Activated naive CD8-positive, alpha-beta T cell treated with anti-CD3 and anti-CD28 coated beads, Interleukin-2, amount 50 U/mL, for 24 hours (primary cell): ENCODE measurements around the gene ERN1.
"Not testable (repeated sequence)": the region's sequence is repeated elsewhere in the genome, so short reads cannot be mapped to it uniquely, and the experiment has no call there.

Experiments
- ATAC-seq: fragments of 150-1000 bp; cut with Tn5 transposase; one replicate; pipeline ENCODE4 v1.10.0; 2021
- DNase-seq: peaks from one replicate; pipeline ENCODE4 v3.0.0; 2021
- H3K27ac Mint-ChIP-seq: one replicate; pipeline ENCODE4 v1.8.0; 2021; ENCODE audit warnings: mild to moderate bottlenecking, mixed read lengths
- H3K27me3 Mint-ChIP-seq: one replicate; pipeline ENCODE4 v1.8.0; 2021; ENCODE audit warnings: mixed read lengths
- H3K36me3 Mint-ChIP-seq: one replicate; pipeline ENCODE4 v1.8.0; 2021; ENCODE audit warnings: low read depth, mixed read lengths
- H3K4me1 Mint-ChIP-seq: one replicate; pipeline ENCODE4 v1.8.0; 2021; ENCODE audit warnings: mixed read lengths
- H3K4me3 Mint-ChIP-seq: one replicate; pipeline ENCODE4 v1.8.0; 2021; ENCODE audit warnings: mild to moderate bottlenecking, moderate library complexity, mixed read lengths
- H3K9me3 Mint-ChIP-seq: one replicate; pipeline ENCODE4 v1.8.0; 2021; ENCODE audit warnings: mixed read lengths

The ERN1 gene

GRCh38 chr17:64135000-64135399 lies 5.1 kb upstream of the ERN1 start:
- Mint-ChIP-seq H3K36me3 (no peaks in the 10 kb centered on the region), H3K27ac (no peak overlapping the region), H3K27me3 (no peaks in the 10 kb centered on the region), H3K4me1 (peaks cover 30% of the 10 kb centered on the region), H3K9me3 (no peaks in the 10 kb centered on the region), H3K4me3 (no peak overlapping the region)
- ATAC-seq (no peak), DNase-seq (no peak)

DNA sequence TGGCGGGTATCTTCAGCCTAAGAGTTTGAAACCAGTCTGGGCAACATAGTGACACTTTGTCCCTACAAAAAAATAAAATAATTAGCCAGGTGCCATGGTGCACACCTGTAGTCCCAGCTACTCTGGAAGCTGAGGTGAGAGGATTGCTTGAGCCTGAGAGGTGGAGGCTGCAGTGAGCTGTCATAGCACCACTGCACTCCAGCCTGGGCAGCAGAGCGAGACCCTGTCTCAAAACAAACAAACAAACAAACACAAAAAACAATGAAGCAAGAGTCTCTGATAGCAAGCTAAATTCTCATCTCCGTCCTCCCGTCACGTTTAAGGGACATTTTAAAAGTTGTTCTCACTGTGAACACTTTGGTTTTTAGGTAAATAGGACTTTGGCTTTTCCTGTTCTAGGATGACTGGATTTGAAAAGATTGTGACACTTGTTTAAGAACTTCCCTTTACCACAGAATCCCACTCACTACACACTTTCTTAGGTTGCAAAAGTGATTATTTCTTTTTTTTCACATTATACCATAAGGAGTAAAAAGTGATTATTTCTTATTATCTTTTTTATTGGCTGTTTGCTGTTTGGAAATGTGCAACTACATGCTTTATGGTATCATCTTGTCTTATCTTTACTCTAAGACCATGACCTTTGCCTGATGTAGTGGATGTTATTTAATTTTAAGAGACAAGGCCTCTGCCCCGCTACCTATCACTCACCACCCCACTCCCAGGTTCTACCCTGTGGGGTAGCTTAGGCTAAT lies 4.4 kb upstream of the ERN1 start:
- Mint-ChIP-seq H3K27ac (no peak overlapping the region), H3K36me3 (no peaks in the 10 kb centered on the region), H3K9me3 (no peaks in the 10 kb centered on the region)

DNA sequence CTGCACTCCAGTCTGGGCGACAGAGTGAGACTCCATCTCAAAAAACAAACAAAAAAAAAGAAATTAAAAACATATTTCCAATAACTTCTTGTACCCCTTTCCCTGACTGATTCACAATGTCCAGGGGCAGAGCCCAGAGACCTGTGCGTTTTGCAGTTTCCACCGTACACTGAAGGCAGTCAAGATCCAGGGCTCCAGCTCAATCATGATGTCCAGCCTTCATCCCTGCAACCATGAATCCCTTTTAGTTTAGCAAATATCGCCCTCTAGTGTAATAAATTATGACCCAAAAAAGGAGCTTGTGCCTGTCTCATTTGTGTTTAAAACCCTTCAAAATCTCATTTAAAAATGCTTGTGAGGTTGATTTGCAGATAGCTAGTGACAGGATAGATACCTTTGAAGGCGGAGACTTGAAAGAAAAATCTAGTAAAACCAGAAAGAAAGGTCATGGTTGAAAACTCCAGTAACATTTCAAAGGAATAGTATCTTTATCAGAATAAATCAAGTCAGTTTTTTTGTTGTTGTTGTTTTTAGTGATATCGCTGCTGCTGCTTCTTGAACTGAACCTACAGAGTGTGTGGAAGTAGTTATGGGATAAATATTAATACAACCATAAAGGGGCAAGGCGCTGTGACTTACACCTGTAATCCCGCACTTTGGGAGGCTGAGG lies 3.7 kb upstream of the ERN1 start:
- no peaks in the 10 kb centered on the region for H3K9me3 Mint-ChIP-seq
- H3K4me3 Mint-ChIP-seq: no peak overlapping the region
- peaks cover 35% of the 10 kb centered on the region for H3K4me1 Mint-ChIP-seq
- ATAC-seq (no peak), DNase-seq (no peak)
- peaks cover 5% of the 10 kb centered on the region for H3K36me3 Mint-ChIP-seq
- H3K27ac Mint-ChIP-seq: no peak overlapping the region
- no peaks in the 10 kb centered on the region for H3K27me3 Mint-ChIP-seq

More for the DNA sequence above, 4.4 kb upstream of the ERN1 start:
- Mint-ChIP-seq H3K4me1 (peaks cover 30% of the 10 kb centered on the region), H3K4me3 (no peak overlapping the region), H3K27me3 (no peaks in the 10 kb centered on the region)
- ATAC-seq (no peak), DNase-seq (no peak)

DNA sequence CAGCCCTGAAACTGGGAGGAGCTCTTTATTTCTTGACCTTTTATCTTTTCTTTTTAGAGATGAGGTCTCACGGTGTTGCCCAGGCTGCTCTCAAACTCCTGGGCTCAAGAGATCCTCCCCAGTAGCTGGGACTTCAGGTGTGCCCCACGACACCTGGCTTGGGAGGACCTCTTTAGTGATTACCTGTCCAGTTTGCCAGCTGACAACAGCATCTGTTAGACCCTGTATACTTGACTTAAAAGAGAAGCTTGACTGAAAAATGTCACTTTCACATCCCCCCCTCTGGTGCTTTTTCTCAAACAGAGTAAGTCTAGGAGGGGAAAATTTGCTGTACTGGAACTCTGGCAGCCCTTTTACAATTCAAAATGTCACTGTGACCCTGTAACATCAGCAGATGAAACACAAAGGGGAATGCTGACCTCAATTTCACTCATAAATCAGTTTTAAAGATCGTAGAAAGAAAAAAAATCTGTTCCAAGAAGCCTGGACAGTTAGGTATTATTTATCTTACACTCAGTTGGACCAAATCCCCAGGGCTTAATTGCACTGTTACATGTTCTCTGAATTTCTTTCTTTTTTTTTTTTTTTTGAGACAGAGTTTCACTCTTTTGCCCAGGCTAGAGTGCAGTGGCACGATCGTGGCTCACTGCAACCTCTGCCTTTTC lies 1.8 kb upstream of the ERN1 start:
- Mint-ChIP-seq H3K36me3 (peaks cover 8% of the 10 kb centered on the region), H3K4me3 (peak overlapping the region; percentile 77), H3K27ac (peak overlapping the region; percentile 85), H3K4me1 (peaks cover 48% of the 10 kb centered on the region), H3K9me3 (no peaks in the 10 kb centered on the region), H3K27me3 (no peaks in the 10 kb centered on the region)
- DNase-seq (no peak), ATAC-seq (no peak)

DNA sequence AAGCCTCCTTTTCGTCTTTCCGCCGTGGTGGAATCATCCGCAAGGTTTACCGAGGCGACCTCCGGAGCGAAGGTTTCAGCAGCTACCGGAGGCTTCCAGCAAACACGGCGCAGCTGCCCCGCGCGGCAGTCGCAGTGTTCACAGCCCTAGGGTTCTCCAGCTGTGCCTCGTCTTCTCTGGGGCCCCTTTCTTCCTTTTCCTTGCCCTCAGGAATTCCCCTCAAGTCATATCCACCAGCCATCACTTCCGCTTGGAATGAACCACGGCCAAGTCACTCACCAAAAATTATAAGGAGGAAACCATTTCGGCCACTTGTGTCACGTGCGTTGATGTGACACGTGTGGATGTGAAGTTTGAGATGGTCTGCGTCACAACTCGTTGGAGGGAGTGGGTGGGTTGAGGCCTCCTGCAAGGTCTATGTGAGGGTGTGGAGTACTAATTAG lies 636 bp upstream of the ERN1 start:
- Mint-ChIP-seq H3K4me3 (peak overlapping the region; percentile 77), H3K27me3 (no peaks in the 10 kb centered on the region), H3K4me1 (peaks cover 58% of the 10 kb centered on the region), H3K36me3 (peaks cover 8% of the 10 kb centered on the region), H3K9me3 (no peaks in the 10 kb centered on the region), H3K27ac (peak overlapping the region; percentile 85)
- DNase-seq: peak; percentile 60
- peak; percentile 25 for ATAC-seq

DNA sequence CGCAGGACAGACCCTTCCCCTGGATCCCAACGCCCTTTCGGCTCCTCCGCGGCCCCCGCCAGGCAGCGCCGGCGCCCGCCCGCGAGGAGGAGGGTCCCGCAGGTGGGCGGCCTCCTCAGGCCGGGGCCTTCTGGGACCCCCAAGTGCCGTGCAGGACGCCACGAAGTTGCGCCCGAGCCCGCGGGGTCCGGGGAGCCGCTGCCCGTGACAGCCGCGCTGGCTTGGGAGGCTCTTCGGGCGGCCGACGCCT lies 504 bp downstream of the ERN1 start:
- Mint-ChIP-seq H3K9me3 (no peaks in the 10 kb centered on the region), H3K27ac (no peak overlapping the region), H3K4me3 (peak overlapping the region; percentile 88), H3K4me1 (peaks cover 64% of the 10 kb centered on the region), H3K27me3 (no peaks in the 10 kb centered on the region), H3K36me3 (peaks cover 13% of the 10 kb centered on the region)
- ATAC-seq (peak; percentile 8), DNase-seq (peak; percentile 26)

- peaks cover 16% of the 10 kb centered on the region for H3K36me3 Mint-ChIP-seq
- DNase-seq (no peak), ATAC-seq (no peak)
- H3K4me3 Mint-ChIP-seq: peak overlapping the region; percentile 88
- H3K9me3 Mint-ChIP-seq: no peaks in the 10 kb centered on the region
- H3K27ac Mint-ChIP-seq: peak overlapping the region; percentile 80
- no peaks in the 10 kb centered on the region for H3K27me3 Mint-ChIP-seq
- peaks cover 65% of the 10 kb centered on the region for H3K4me1 Mint-ChIP-seq
These were observed 993 bp downstream of the ERN1 start for GRCh38 chr17:64128787-64129514.

GRCh38 chr17:64126918-64127317 lies 3.0 kb downstream of the ERN1 start:
- peaks cover 64% of the 10 kb centered on the region for H3K4me1 Mint-ChIP-seq
- peak overlapping the region; percentile 56 for H3K4me3 Mint-ChIP-seq
- ATAC-seq: no peak
- H3K27ac Mint-ChIP-seq: no peak overlapping the region
- DNase-seq: no peak
- no peaks in the 10 kb centered on the region for H3K9me3 Mint-ChIP-seq
- no peaks in the 10 kb centered on the region for H3K27me3 Mint-ChIP-seq
- peaks cover 23% of the 10 kb centered on the region for H3K36me3 Mint-ChIP-seq

GRCh38 chr17:64125937-64126336 lies 4.0 kb downstream of the ERN1 start:
- Mint-ChIP-seq H3K36me3 (peaks cover 30% of the 10 kb centered on the region), H3K4me1 (peaks cover 64% of the 10 kb centered on the region), H3K4me3 (peak overlapping the region; percentile 9), H3K27ac (no peak overlapping the region), H3K27me3 (no peaks in the 10 kb centered on the region), H3K9me3 (no peaks in the 10 kb centered on the region)
- ATAC-seq: no peak
- DNase-seq: no peak

DNA sequence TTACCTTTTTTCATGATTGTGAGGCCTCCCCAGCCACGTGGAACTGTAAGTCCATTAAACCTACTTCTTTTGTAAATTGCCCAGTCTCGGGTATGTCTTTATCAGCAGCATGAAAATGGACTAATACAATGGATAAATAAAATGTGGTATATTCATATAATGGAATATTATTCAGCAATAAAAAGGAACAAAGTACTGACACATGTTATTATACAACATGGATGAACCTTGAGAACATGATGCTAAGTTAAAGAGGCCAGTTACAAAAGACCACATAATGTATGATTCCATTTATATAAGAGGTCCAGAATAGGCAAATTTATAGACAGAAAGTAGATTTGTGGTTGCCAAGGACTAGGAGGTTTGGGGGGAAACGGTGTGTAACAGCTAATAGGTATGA lies 5.3 kb downstream of the ERN1 start:
- Mint-ChIP-seq H3K4me1 (peaks cover 69% of the 10 kb centered on the region), H3K9me3 (no peaks in the 10 kb centered on the region)

GRCh38 chr17:64123114-64123513 lies 6.8 kb downstream of the ERN1 start:
- Mint-ChIP-seq H3K4me1 (peaks cover 71% of the 10 kb centered on the region), H3K27ac (no peak overlapping the region), H3K9me3 (no peaks in the 10 kb centered on the region), H3K36me3 (peaks cover 22% of the 10 kb centered on the region), H3K27me3 (no peaks in the 10 kb centered on the region), H3K4me3 (no peak overlapping the region)
- ATAC-seq: no peak
- no peak for DNase-seq

More for the DNA sequence above, 5.3 kb downstream of the ERN1 start:
- peaks cover 30% of the 10 kb centered on the region for H3K36me3 Mint-ChIP-seq
- ATAC-seq: no peak
- H3K27me3 Mint-ChIP-seq: no peaks in the 10 kb centered on the region
- DNase-seq: no peak
- H3K4me3 Mint-ChIP-seq: no peak overlapping the region
- no peak overlapping the region for H3K27ac Mint-ChIP-seq

- H3K27me3 Mint-ChIP-seq, H3K9me3 Mint-ChIP-seq, DNase-seq: not testable (repeated sequence)
- Mint-ChIP-seq H3K4me1 (peaks cover 75% of the 10 kb centered on the region), H3K36me3 (peaks cover 21% of the 10 kb centered on the region), H3K27ac (peak overlapping the region; percentile 85), H3K4me3 (peak overlapping the region; percentile 48)
- ATAC-seq: peak; percentile 60
These were observed 8.8 kb downstream of the ERN1 start for GRCh38 chr17:64120972-64121786.

DNA sequence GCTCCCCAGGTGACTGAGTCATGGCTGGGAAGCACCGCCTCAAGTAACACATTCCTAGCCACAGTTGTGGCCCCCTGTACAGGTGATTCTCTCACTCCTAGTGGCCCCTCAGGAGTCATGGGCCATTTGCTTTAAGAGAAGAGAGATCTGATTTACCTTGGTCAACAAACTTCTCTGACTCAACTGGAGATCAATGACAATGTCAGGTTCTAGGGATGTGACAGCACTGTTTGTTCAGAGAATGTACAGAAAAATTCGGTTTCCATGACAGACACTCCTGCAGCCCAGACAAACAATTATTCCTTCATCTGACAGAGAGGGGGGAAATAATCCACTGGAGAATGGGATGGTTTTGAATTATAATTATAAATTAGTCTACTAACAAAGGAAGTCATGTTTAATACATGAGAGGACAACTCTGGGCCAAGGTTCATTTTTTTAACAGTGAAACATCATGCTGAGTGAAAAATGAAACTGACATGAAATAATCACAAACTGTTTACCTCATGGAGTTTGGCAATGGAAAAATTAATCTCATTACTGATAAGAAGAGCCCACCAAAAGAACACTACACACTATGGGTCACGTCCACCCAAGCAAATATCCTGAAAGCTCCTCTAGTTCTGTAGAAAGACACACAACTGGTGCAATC lies 9.7 kb downstream of the ERN1 start:
- ATAC-seq (no peak), DNase-seq (no peak)
- peak overlapping the region; percentile 48 for H3K4me3 Mint-ChIP-seq
- H3K36me3 Mint-ChIP-seq: peaks cover 24% of the 10 kb centered on the region
- peak overlapping the region; percentile 85 for H3K27ac Mint-ChIP-seq
- no peaks in the 10 kb centered on the region for H3K9me3 Mint-ChIP-seq
- no peaks in the 10 kb centered on the region for H3K27me3 Mint-ChIP-seq
- peaks cover 76% of the 10 kb centered on the region for H3K4me1 Mint-ChIP-seq
